Stomach (tissue), 9 donors: ENCODE measurements around the gene PPARA. TPM values are rescaled to one million over a fixed set of nuclear protein-coding genes. Genes with fewer than 3 reads are reported as not detected.

Experiments
- DNase-seq, 2 donors: peaks; one replicate each; pipeline versions ENCODE4 v3.0.0 to v3.0.0-alpha.2; 2013 to 2019
- H3K27ac ChIP-seq, 5 donors: fragments of 200-600 bp in 4 of 5; sonication (generic) in 4 of 5; one replicate each; pipeline ENCODE4 v1.5.1; 2013 to 2019; ENCODE audit warnings: mild to moderate bottlenecking in 1 of 5, moderate library complexity in 1 of 5
- H3K27me3 ChIP-seq, 3 donors: fragments of 200-600 bp; sonication (generic); one replicate each; pipeline ENCODE4 v1.5.1; 2017 to 2019; ENCODE audit warnings: mixed run types in 1 of 3
- H3K36me3 ChIP-seq, 4 donors: fragments of 200-600 bp; sonication (generic); 1 replicate in 3 of 4; 2 replicates in 1 of 4; pipeline ENCODE4 v1.5.1; 2016 to 2019
- H3K4me1 ChIP-seq, 4 donors: fragments of 200-600 bp; sonication (generic); one replicate each; pipeline ENCODE4 v1.5.1; 2016 to 2019
- H3K4me3 ChIP-seq, 4 donors: fragments of 200-600 bp; sonication (generic) in 3 of 4; one replicate each; pipeline ENCODE4 v1.5.1; 2016 to 2019; ENCODE audit warnings: mild to moderate bottlenecking in 1 of 4
- H3K9me3 ChIP-seq, 4 donors: fragments of 200-600 bp; sonication (generic); one replicate each; pipeline ENCODE4 v1.5.1; 2016 to 2019
- EP300 ChIP-seq: sonication (generic); formaldehyde crosslinking; IDR thresholded peaks from one replicate; pipeline ENCODE4 v1.6.1; 2017; ENCODE audit warnings: antibody characterized with exemption
- POLR2A ChIP-seq, 4 donors: fragments of 450-650 bp; IDR thresholded peaks; one replicate each; pipeline ENCODE4 v1.6.1; 2016; ENCODE audit warnings: antibody characterized with exemption in 4 of 4, control low read depth in 2 of 4, mild to moderate bottlenecking in 1 of 4, moderate library complexity in 1 of 4
- POLR2AphosphoS5 ChIP-seq, 3 donors: sonication (generic); formaldehyde crosslinking; IDR thresholded peaks; one replicate each; pipeline ENCODE4 v1.6.1; 2016; ENCODE audit warnings: antibody characterized with exemption in 3 of 3
- WGBS, 5 donors: extraction: QIAGEN DNeasy Blood & Tissue Kit in 3 of 5; methylation state at CpG; one replicate each; pipeline versions ENCODE4 v1.1.5 to v1.1.7; 2013 to 2018; 5-methylcytosine and 5-hydroxymethylcytosine counted together
- intact Hi-C: fragments of 100-400 bp; cut with DNase I; formaldehyde crosslinking; loops from one replicate; pipeline ENCODE4 v1.15.1; 2023; ENCODE audit warnings: low total_unique reads
- polyA plus RNA-seq, 3 donors: library from polyadenylated mRNA; stranded (reverse); fragments of 200-250 nt; gene quantifications; one replicate each; pipeline ENCODE4 v1.2.3, GENCODE V29; 2013
- total RNA-seq, 5 donors: library from RNA; depleted of rRNA; stranded (reverse); fragments of >200 nt; gene quantifications; one replicate each; pipeline versions ENCODE4 v1.1.0 to v1.2.3, GENCODE V29; 2014 to 2016
- TF ChIP-seq, protein P1 (sequence below), 7 experiments: fragments of 450-650 bp in 4 of 7; fragments of 200-600 bp in 3 of 7; sonication (generic) in 3 of 7; IDR thresholded peaks; one replicate each; pipeline ENCODE4 v1.5.1; 2016 to 2019; ENCODE audit warnings: antibody characterized with exemption in 7 of 7, control low read depth in 2 of 7, mild to moderate bottlenecking in 1 of 7
- donor health status: healthy with polysubstance abuse.
- donor health status: Bipolar disorder and iron deficiency.
- donor health status: healthy.

PPARA gene
- total and polyA plus RNA-seq, 8 donors = 3.4 to 28.8 (median 11.6) TPM

DNA sequence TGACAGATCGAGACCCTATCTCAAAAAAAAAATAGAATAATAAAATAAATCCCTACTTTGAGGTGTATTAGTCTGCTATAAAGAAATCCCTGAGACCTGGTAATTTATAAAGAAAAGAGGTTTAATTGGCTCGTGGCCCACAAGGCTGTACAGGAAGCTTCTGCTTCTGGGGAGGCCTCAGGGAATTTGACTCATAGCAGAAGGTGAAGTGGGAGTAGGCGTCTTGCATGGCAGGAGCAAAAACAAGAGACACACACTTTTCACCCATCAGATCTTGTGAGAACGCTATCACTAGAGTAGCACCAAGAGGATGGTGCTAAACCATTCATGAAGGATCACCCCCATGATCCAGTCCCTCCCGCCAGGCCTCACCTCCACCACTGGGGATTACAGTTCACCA lies 70.6 kb downstream of the PPARA start:
- Histone ChIP-seq H3K4me1 (no peaks in the 10 kb centered on the region), H3K27me3 (no peaks in the 10 kb centered on the region), H3K36me3 (peaks cover 26 to 96% (median 92%) of the 10 kb centered on the region in 4 donors), H3K27ac (no peak overlapping the region), H3K9me3 (no peaks in the 10 kb centered on the region), H3K4me3 (no peak overlapping the region)
- no peak for DNase-seq
- intact Hi-C loops = no loop called here
- 89 to 95% (median 93%) methylated on average over 5 of the region's 5 CpGs for WGBS, 5 donors
- no peak for TF ChIP-seq POLR2A (IDR thresholded peaks at IDR 0.05)
- TF ChIP-seq POLR2AphosphoS5 (IDR thresholded peaks at IDR 0.05) = no peak
- TF ChIP-seq, protein P1, sequence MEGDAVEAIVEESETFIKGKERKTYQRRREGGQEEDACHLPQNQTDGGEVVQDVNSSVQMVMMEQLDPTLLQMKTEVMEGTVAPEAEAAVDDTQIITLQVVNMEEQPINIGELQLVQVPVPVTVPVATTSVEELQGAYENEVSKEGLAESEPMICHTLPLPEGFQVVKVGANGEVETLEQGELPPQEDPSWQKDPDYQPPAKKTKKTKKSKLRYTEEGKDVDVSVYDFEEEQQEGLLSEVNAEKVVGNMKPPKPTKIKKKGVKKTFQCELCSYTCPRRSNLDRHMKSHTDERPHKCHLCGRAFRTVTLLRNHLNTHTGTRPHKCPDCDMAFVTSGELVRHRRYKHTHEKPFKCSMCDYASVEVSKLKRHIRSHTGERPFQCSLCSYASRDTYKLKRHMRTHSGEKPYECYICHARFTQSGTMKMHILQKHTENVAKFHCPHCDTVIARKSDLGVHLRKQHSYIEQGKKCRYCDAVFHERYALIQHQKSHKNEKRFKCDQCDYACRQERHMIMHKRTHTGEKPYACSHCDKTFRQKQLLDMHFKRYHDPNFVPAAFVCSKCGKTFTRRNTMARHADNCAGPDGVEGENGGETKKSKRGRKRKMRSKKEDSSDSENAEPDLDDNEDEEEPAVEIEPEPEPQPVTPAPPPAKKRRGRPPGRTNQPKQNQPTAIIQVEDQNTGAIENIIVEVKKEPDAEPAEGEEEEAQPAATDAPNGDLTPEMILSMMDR (IDR thresholded peaks at IDR 0.05) = no peak
- TF ChIP-seq EP300 = no peak

DNA sequence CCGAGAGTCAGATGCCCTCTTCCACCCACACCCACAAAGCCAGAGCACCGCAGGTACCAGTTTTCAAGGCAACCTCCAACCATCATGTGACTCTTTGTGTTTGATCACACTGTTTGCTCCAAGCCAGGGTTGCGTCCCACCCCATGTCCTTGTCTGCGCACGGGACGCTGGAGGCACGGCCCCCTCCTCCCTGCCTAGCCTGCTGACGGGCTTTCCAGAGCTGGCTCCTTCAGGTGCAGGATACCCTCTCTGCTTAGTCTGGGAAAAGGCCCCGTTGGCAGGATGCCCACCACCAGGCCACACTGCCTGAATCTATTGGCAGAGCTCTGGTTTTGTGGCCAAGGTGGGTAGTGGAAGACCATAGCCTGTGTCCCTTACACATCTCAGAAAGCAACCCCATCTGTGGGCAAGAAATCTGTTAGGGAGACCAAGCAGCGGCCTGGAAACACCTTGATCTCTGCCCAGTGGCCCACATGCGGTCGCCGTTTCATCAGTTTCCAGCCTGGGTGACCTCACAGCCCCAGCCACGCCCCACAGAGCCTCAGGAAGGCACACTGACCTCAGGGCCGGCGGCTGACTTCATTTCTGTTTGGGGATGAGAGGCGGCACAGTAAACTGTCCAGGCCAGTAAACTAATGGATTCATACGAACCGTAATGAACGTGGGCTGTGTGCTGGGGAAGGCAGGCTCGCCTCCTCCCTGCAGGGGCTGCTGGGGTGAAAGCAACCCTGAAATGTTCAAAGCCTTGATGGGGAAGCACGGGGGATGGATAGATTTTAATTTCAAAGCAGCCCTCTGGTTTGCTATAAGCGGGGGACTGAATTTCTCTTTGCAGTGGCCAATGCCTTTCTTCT lies 73.9 kb downstream of the PPARA start:
- peak in 1 of 2 donors; percentile 50 for DNase-seq
- intact Hi-C loops = no loop called here
- Histone ChIP-seq H3K4me1 (no peaks in the 10 kb centered on the region), H3K36me3 (peaks cover 7 to 82% (median 69%) of the 10 kb centered on the region in 4 donors), H3K4me3 (no peak overlapping the region), H3K27ac (no peak overlapping the region), H3K27me3 (no peaks in the 10 kb centered on the region), H3K9me3 (no peaks in the 10 kb centered on the region)
- no peak for TF ChIP-seq POLR2AphosphoS5 (IDR thresholded peaks at IDR 0.05)
- WGBS, 5 donors = 69 to 81% (median 77%) methylated on average over 19 to 23 of the region's 23 CpGs

DNA sequence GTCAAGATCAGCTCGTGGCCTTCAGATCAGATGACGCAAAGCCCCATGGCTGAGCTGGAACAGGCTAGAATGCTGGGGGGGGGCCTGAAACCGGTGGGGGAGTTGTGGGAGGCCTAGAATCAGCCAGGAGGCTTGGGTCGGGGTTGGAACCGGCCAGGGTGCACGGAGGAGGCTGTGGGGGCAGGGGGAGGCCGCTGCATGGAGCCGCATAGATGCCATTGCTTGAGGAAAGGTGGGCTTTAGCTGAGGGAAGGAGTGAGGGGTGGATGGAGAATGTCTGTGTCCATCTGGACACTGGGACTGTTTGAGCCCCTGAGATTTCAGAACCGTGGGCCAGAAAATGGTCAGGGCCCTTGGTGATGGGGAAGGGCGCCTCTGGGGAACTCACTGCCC lies 74.6 kb downstream of the PPARA start:
- H3K4me1 ChIP-seq = no peaks in the 10 kb centered on the region
- no peak overlapping the region for H3K4me3 ChIP-seq
- TF ChIP-seq EP300 (no peak), POLR2A (IDR thresholded peaks at IDR 0.05) (no peak), POLR2AphosphoS5 (IDR thresholded peaks at IDR 0.05) (no peak)
- TF ChIP-seq, protein P1 (IDR thresholded peaks at IDR 0.05) = no peak
- H3K27me3 ChIP-seq = no peaks in the 10 kb centered on the region
- H3K9me3 ChIP-seq = no peaks in the 10 kb centered on the region
- H3K27ac ChIP-seq = no peak overlapping the region
- DNase-seq = no peak
- WGBS, 5 donors = 80 to 87% (median 84%) methylated on average over 10 of the region's 10 CpGs
- intact Hi-C loops = no loop called here
- peaks cover under 1 to 80% (median 63%) of the 10 kb centered on the region in 4 donors for H3K36me3 ChIP-seq

DNA sequence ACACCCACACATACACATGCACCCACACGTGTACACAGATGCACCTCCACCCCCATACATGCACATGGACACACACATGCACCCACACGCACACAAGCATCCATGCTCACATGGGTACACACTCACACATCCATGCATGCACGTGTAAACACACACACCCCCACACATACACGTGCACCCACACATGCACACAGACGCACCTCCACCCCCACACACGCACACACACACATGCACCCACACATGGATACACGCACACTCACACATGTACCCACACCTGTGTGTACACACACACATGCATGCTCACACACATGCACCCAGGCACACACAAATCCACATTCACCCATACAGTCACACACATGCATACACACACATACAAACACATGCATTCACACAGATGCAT lies 75.3 kb downstream of the PPARA start:
- TF ChIP-seq POLR2A (IDR thresholded peaks at IDR 0.05) (no peak), POLR2AphosphoS5 (IDR thresholded peaks at IDR 0.05) (no peak), EP300 (no peak)
- TF ChIP-seq, protein P1 (IDR thresholded peaks at IDR 0.05) = no peak
- 87 to 94% (median 94%) methylated on average over 7 of the region's 7 CpGs for WGBS, 5 donors
- H3K27ac ChIP-seq = no peak overlapping the region
- H3K9me3 ChIP-seq = no peaks in the 10 kb centered on the region
- H3K36me3 ChIP-seq = peaks cover 0 to 80% (median 57%) of the 10 kb centered on the region in 4 donors
- no peaks in the 10 kb centered on the region for H3K27me3 ChIP-seq
- H3K4me3 ChIP-seq = no peak overlapping the region
- intact Hi-C loops = no loop called here
- no peaks in the 10 kb centered on the region for H3K4me1 ChIP-seq
- DNase-seq = no peak

DNA sequence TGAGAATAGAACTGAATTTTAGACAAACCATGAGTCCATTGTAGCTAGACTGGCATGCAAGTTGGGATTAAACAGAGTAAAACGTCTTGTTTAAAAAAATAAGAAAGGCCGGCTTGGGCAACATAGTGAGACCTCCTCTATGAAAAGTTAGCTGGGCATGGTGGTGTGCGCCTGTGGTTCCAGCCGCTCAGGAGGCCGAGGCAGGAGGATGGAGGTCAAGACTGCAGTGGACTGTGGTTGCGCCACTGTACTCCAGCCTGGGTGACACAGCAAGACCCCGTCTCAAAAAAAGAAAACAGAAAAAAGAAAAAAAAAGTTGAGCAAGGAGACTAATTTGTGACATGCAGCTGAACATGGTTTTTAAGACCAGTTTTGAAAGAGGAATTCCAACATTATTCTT lies 76.3 kb downstream of the PPARA start:
- Histone ChIP-seq H3K9me3 (no peaks in the 10 kb centered on the region), H3K4me3 (no peak overlapping the region), H3K27ac (no peak overlapping the region), H3K27me3 (no peaks in the 10 kb centered on the region), H3K36me3 (peaks cover 0 to 74% (median 49%) of the 10 kb centered on the region in 4 donors), H3K4me1 (no peaks in the 10 kb centered on the region)
- intact Hi-C loops = no loop called here
- 91 to 96% (median 94%) methylated on average over 7 of the region's 7 CpGs for WGBS, 5 donors
- DNase-seq = no peak
- no peak for TF ChIP-seq POLR2AphosphoS5 (IDR thresholded peaks at IDR 0.05)
- TF ChIP-seq EP300 = no peak
- TF ChIP-seq POLR2A (IDR thresholded peaks at IDR 0.05) = no peak
- TF ChIP-seq, protein P1 (IDR thresholded peaks at IDR 0.05) = no peak
